ENCODE results near the gene MYBL2.
"Not testable (repeated sequence)": the region's sequence is repeated elsewhere in the genome, so short reads cannot be mapped to it uniquely, and the experiment has no call there.

Gene MYBL2

DNA sequence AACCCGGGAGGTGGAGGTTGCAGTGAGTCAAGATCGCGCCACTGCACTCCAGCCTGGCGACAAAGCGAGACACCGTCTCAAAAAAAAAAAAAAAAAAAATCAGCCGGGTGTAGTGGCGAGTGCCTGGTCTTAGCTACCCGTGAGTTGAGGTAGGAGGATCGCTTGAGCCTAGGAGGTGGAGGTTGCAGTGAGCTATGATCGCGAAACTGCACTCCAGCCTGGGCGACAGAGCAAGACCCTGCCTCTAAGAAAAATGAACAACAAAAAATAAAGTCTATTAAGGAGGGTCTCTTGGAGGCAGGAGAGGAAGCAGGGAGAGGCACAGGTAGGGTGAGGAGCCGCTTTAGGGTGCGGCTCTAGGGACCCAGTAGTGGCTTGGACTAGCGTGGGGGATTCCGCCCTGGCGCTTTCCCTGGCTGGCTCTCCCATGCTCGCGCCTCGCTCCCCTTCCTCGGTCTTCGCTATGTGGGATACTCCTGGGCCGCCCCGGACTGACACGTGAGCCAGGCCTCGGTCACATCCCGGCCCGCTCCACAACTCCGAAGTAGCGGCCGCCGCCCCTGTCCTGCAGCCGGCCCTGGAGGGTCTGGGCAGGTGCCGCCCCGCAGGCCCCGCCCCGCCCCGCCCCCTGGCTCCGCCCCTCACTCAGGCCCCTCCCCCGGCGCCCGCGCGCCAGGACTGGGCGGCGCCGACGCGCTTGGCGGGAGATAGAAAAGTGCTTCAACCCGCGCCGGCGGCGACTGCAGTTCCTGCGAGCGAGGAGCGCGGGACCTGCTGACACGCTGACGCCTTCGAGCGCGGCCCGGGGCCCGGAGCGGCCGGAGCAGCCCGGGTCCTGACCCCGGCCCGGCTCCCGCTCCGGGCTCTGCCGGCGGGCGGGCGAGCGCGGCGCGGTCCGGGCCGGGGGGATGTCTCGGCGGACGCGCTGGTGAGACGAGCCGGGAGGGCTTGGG is at the start of gene MYBL2:
MYBL2 (plus strand) TSS at position 739 of the 953 bp plus-strand sequence; CDS start at position 909, 170 bp downstream.
- DNase-seq, result peak; percentile 72 to 75

GRCh38 chr20:43631598-43631997 is 35.3 kb upstream of the MYBL2 start:
- DNase-seq, result no peak

DNA sequence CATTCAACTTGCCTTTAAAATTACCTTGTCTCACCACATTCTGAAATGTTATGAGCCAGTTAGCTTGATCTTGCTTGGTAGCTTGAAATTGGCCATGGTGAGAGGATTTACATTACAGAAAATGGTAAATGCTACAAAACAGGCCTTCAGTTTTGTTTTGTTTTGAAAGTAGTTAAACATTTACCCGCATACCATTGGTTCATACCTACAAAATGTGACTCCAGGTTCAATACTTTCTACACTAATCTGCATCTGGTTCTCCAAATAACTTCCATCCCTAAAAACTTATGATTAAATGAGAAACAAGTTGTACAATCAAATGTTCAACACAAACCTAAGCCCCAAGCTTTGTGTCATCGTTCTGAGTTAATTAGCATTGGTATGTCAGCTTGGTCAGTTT is 30.5 kb upstream of the MYBL2 start:
- no peak for DNase-seq

DNA sequence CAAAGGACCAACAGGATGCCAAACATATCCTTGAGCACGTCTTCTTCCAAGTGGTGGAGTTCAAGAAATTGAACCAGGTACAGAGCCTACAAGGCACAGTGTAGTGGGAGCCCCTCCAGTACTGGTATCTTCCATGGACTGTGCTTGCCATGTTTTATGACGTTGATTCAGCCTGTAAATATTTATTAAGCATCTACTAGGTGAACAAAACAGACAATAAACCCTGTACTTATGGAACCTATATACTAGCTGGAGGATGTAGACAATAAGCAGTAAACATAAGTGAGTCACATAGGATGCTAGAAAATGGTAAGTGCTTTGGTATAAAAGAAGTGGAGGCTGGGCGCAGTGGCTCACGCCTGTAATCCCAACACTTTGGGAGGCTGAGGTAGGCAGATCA is 24.4 kb upstream of the MYBL2 start:
- DNase-seq, result no peak

DNA sequence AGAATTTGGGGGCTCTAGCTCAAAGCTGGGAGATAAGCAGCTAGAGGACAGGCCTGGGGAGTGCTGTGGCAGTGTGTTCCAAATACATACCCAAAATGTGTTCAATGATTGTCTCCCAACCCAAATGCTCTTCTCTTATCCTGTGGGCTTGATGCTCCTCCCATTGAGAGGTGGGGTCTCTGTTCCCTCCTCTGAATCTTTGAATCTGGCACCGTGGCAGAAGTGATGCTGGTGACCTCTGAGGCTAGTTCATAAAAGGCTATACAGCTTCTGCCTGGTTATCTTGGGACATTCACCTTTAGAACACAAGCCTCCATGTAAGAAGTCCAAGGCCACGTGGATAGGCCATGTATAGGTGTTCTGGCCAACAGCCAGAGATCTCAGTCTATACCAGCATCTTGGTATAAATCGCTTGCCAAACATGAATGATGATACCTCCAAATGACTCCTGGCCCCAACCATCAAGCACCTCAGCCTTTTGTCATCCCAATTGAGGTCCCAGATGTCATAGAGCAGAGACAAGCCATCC is 15.9 kb upstream of the MYBL2 start:
- DNase-seq, result no peak

DNA sequence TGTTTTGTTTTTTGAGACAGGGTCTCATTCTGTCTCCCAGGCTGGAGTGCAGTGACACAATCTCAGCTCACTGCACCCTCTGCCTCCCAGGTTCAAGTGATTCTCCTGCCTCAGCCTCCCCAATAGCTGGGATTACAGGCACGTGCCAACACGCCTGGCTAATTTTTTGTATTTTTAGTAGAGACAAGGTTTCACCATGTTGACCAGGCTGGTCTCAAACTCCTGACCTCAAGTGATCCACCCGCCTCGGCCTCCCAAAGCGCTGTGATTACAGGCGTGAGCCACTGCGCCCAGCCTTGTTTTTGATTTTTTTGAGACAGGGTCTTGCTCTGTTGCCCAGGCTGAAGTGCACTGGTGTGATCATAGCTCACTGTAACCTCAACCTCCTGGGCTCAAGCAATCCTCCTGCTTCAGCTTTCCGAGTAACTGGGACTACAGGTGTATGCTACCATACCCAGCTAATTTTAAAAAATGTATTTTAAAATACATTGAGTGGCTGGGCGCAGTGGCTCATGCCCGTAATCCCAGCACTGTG is 15.2 kb upstream of the MYBL2 start:
- DNase-seq, result not testable (repeated sequence)

GRCh38 chr20:43653966-43654365 is 12.9 kb upstream of the MYBL2 start:
- no peak for DNase-seq

DNA sequence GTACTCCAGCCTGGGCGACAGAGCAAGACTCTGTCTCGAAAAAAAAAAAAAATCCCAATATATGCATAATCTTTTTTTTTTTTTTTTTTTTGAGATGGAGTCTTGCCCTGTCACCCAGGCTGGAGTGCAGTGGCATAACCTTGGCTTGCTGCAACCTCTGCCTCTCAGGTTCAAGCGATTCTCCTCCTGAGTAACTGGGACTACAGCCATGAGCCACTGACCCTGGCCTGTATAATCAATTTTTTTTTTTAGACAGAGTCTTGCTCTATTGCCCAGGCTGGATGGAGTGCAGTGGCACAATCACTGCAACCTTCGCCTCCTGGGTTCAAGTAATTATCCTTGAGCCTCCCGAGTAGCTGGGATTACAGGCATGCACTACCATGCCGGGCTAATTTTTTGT is 11.7 kb upstream of the MYBL2 start:
- not testable (repeated sequence) for DNase-seq

DNA sequence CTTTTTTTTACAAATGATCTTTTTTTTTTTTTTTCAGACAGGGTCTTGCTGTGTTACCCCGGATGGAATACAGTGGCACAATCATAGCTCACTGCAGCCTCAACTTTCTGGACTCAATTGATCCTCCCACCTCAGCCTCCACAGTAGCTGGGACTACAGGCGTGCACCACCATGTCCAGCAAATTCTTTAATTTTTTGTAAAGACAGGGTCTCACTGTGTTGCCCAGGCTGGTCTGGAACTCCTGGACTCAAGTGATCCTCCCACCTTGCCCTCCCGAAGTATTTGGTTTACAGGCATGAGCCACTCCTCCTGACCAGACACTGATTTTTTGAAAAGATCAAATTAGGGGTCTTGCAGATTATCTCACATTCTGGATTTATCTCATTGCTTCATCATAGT is 11.0 kb upstream of the MYBL2 start:
- no peak for DNase-seq

GRCh38 chr20:43658069-43658722 is 8.7 kb upstream of the MYBL2 start:
- DNase-seq, result peak; percentile 60 to 61

DNA sequence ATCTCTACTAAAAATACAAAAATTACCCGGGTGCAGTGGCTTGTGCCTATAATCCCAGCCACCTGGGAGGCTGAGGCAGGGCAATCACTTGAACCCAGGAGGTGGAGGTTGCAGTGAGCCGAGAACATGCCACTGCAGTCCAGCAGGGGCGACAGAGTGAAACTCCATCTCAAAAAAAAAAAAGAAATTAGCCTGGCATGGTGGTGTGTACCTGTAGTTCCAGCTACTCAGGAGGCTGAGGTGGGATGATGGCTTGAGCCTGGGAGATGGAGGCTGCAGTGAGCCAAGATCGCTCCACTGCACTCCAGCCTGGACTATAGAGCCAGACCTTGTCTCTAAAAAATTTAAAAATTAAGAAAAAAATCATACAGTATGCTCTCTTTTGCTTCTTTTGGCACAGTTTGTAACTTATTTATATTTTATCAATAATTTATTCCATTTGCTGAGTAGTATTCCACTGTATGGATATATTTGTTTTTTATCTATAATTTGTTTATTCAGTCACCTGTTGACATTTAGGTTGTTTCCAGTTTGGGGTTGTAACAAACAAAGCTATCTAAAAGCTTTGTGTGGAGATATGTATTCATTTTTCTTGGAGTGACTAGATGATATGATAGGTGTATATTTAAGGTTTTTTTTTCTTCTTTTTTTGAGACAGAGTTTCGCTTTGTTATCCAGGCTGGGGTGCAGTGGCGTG is 8.0 kb upstream of the MYBL2 start:
- DNase-seq, result no peak

- DNase-seq, result no peak
Measured at GRCh38 chr20:43662943-43663655, 3.8 kb upstream of the MYBL2 start.

DNA sequence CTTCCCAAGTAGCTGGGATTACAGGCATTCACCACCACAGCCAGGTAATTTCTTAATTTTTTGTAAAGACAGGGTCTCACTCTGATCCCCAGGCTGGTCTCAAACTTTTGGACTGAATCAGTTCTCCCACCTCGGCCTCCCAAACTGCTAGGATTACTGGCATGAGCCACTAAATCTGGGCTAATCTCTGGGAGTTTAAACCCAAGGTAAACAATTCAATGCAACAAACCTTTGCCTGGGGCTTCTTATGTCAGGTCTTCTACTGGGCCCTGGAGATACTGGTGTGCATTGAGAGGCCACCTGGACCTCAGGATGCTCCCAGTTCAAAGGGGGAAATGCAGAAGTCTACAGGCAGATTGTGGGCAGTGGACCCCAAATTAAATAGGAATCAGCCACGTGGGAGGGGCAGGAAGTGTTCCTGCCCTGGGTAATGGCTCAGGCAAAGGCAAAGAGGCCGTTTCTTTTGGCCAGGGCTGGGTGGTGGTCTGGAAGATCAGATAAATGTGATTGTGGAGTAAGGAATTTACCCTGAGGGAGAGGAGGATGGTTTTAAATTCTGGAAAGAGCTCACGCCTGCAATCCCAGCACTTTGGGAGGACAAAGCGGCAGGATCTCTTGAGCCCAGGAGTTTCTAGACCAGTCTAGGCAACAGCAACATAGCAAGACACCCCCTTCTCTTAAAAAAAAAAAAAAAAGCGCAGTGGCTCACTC is 1.3 kb upstream of the MYBL2 start:
- no peak for DNase-seq

- peak in 1 of 2 donors; percentile 45 for DNase-seq
Measured at GRCh38 chr20:43667341-43668132, 623 bp downstream of the MYBL2 start.

DNA sequence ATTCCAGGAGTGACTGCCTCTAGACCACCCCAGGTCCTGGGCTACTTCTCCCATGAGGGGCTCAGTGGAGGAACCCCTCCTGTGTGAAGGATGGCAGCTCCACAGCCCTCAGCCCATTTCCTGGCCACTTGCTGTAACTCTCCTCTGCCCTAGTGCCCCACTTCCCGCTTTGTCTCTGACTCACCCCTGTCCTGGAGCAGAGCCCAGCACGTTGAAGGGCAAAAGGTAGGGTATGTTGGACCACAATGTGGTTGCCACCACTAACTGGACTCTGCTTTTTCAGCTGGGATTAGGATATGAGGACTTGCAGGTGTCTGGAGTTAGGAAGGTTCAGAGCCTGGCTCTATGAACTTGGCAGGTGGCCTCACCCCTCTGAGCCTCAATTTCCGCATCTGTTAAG is 2.4 kb downstream of the MYBL2 start:
- DNase-seq, result no peak

GRCh38 chr20:43670423-43670822 is 3.5 kb downstream of the MYBL2 start:
- no peak for DNase-seq

- no peak for DNase-seq
Measured at GRCh38 chr20:43676368-43676767, 9.5 kb downstream of the MYBL2 start.

GRCh38 chr20:43680981-43681380 is 14.1 kb downstream of the MYBL2 start:
- no peak for DNase-seq

DNA sequence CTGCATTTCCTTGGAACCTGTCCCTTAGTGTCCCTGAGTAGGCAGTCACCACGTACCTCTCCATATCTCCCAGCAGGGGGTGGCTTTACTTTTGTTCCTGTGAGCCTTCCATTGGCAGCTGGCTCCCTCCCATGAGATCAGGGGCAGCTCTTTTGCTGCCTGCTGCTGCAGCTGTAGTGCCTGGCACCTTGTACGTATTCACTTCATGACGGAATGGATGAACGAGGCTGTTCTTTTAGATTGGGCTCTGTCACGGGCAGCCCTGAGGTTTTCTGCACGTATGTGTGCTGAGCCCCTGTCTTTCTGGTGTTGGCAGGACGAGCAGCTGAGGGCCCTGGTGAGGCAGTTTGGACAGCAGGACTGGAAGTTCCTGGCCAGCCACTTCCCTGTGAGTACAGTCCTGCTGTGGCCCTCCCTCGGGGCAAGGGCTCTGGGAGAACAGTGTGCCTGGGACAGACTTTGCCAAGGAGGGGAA is 14.6 kb downstream of the MYBL2 start:
- no peak for DNase-seq

- DNase-seq, result no peak
Measured at GRCh38 chr20:43681991-43682410, 15.1 kb downstream of the MYBL2 start.

DNA sequence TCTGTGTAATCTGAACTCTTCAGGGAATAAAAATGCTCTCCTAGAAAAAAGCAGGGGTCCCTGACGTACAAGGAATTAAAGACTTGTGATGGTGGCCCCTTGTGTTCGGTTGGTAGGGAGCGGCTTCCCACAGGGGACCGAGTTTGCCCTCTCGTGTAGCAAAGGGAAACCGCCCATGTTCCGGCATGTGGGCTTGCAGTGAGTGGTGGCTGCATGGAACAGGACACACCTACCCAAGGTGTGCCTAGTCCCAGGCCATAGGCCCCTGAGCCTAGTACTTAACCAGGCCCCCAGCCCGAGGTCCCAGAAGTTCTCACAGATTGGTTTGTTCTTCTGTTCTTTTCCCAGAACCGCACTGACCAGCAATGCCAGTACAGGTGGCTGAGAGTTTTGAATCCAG is 15.5 kb downstream of the MYBL2 start:
- no peak for DNase-seq
